ENCODE results near the gene TBL1X.
"Not testable (repeated sequence)": the region's sequence is repeated elsewhere in the genome, so short reads cannot be mapped to it uniquely, and the experiment has no call there.

TBL1X gene

DNA sequence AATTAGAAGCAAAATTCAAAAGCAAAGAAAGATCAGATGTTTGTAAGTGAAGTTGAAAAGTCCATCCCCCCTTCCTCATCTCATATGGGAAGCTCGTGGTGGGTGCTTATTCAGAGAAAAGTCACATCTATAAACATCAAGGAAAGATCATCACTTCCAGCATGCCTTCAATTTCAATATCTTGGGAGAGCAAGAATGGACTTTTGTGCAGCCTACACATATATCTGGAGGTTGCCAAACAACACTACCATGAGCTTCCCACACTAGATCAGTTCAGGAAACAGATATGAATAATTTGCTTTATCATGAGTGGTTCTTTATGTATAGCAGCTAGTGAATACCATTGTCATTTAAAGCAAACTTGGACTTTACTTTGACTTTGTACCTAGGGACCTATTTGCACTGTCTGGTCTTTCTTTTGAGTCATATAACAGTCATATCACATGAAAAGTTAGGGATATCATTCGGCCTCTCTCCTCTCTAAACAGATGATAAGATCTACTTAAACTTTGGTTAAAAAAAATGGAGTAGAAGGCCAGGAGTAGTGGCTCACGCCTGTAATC lies 5.6 kb upstream of the TBL1X start:
- no peak for DNase-seq (ENCODE audit: low spot score)

DNA sequence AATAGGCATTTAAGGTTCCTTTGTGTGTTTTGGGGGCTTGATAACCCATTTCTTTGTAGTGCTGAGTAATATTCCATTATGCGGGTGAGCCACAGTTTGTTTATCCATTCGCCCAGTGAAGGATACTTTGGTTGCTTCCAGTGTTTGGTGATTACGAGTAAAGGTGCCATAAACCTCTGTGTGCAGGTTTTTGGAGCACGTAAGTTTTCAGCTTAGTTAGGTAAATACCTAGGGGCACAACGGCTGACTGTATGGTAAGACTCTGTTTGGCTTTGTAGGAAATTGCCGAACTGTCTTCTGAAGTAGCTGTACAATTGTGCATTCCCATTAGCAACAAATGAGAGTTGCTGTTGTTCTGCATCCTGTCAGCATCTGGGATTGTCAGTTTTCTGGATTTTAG lies 3.8 kb upstream of the TBL1X start:
- DNase-seq (ENCODE audit: low spot score): no peak

- DNase-seq (ENCODE audit: low spot score): no peak
Observed at GRCh38 chrX:9462456-9462855, 2.4 kb upstream of the TBL1X start.

GRCh38 chrX:9465380-9466123 lies 694 bp downstream of the TBL1X start:
- peak; percentile 9 for DNase-seq (ENCODE audit: low spot score)

DNA sequence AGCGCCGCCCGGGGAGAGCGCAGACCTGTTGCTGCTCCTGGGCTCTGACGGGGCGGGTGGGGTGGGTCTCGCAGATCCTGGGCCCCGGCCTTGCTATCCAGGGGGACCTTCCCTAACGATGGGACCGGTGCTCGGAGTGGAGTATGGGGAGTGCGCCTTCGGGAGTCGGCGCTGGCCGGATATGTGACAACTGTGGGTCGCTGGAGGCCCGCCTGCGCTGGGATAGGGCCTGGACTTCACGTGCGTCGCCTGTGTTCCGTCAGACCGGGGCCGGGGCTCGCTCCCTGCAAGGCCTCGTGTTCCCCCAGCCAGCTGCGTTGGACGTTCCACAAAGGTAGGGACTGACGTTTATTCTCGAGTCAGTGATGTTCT lies 1.3 kb downstream of the TBL1X start:
- peak; percentile 19 for DNase-seq (ENCODE audit: low spot score)

GRCh38 chrX:9466736-9467135 lies 1.9 kb downstream of the TBL1X start:
- DNase-seq (ENCODE audit: low spot score): no peak

GRCh38 chrX:9467146-9467545 lies 2.3 kb downstream of the TBL1X start:
- DNase-seq (ENCODE audit: low spot score): no peak

DNA sequence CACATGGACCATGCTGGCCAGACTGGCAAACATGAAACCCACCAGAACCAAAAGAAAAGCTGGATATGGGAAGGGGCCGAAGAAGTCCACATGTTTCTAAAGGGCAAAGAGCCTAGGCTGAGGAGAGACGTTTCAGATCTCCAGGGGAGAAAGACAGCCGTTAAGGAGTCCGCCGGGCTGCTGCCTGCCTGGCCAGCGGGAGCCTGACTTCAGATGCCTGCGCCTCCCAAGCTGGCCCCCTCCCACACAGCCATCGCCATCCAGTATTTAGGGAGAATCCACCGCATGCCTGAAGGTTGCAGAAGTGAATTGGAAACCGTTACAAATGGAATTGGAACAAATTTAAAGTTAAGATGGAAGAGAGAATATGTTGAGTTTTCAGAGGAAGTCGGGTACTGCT lies 2.9 kb downstream of the TBL1X start:
- no peak for DNase-seq (ENCODE audit: low spot score)

DNA sequence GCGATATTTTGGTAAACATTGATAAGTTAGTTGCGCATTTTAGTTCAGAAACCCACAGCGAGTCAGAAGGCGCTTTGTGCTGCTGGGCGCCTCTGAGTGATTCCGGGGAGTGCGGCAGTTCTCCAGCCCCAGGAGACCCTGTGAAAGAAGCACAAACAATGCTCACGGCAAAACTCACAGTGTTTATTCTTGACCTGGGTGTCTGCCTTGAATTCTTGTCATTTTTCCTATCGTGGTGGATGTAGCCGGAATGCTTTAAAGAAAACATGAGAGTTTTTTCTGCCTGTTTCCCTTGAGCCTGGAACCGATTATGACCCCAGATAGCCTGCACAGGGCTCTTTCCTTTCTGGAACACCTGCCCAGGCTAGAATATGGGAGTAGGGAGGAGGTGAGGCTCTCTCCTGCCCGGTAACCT lies 6.7 kb downstream of the TBL1X start:
- DNase-seq (ENCODE audit: low spot score): no peak

- no peak for DNase-seq (ENCODE audit: low spot score)
Observed at GRCh38 chrX:9473708-9474107, 8.8 kb downstream of the TBL1X start.

GRCh38 chrX:9475417-9475816 lies 10.6 kb downstream of the TBL1X start:
- DNase-seq (ENCODE audit: low spot score): not testable (repeated sequence)

GRCh38 chrX:9475984-9476383 lies 11.1 kb downstream of the TBL1X start:
- DNase-seq (ENCODE audit: low spot score): no peak

DNA sequence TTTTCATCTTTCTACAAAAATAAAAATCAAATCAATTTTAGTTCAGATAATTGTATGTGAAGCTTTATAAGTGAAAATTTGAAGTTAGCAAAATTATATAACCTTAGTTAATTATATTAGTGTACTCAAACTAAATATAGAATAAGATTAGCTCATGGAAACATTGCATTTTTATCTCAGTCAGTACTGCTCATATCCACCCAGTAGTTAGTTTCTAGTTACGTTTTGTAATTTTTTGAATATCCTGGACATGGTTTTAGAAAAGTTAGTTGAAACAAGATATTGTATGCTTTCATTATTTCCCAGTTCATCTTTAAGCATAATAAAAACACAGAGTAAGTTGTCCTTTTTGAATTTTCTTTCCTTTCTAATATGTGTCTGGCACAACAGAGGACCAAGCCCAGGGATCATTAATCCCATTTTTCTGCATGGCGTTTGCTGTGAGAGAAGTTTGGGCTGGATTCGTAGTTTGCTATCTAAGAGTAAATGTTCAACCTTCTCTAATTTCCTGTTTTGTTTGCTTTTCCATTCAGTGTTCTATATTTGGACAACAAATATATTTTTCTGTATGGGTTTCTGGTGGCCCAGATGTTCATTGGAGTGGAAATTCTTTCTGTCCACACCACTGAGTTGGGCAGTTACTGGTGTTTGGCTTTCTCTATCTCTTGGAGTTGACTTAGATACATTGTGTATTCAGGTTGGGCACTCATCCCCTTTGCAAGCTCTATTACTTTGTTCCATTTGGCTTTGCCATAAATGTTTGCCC lies 12.1 kb downstream of the TBL1X start:
- no peak for DNase-seq (ENCODE audit: low spot score)

- DNase-seq (ENCODE audit: low spot score): no peak
Observed at GRCh38 chrX:9482408-9482807, 17.6 kb downstream of the TBL1X start.

DNA sequence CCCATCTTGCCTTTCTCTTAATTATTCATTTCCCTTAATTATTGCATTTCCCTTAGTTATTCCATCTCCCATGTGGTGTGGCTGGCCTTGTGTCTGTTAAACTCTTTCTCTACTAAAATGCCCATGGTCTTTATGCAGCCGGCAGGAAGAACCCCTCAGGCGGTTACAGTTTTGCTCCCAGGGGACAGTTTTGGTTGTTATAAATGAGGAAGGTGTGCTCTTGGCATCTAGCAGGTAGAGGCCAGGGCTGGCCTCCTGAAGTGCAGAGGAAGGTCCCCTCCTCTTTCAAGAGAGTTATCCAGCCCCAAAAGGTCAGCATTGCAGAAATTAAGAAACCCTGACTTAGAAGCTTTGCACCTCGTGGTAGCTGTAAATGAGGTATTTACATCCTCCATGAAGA lies 18.0 kb downstream of the TBL1X start:
- DNase-seq (ENCODE audit: low spot score): no peak

- no peak for DNase-seq (ENCODE audit: low spot score)
Observed at GRCh38 chrX:9483376-9483775, 18.5 kb downstream of the TBL1X start.

- DNase-seq (ENCODE audit: low spot score): no peak
Observed at GRCh38 chrX:9486786-9487387, 22.0 kb downstream of the TBL1X start.

- no peak for DNase-seq (ENCODE audit: low spot score)
Observed at GRCh38 chrX:9488586-9488985, 23.7 kb downstream of the TBL1X start.

- no peak for DNase-seq (ENCODE audit: low spot score)
Observed at GRCh38 chrX:9489234-9489633, 24.4 kb downstream of the TBL1X start.

GRCh38 chrX:9492901-9493300 lies 28.0 kb downstream of the TBL1X start:
- no peak for DNase-seq (ENCODE audit: low spot score)

GRCh38 chrX:9493936-9494335 lies 29.1 kb downstream of the TBL1X start:
- no peak for DNase-seq (ENCODE audit: low spot score)

DNA sequence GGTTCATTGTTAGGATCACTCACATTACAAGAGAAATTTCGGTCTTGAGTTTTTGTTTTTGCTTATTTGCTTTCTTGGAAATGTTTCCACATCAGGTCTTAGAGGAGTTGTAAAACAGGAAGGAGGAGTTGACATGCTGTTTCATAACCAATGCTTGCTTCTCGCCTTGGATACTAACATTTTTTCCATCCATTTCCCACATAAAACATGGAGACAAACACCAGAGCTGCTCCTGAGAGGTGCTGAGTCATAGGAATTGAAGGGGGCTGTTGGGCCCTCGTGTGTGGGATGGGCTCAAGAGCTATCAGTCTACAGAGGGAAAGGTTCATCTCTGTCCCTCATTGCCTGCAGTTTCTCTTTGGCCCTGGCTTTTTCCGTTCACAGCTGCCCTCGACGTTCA lies 29.9 kb downstream of the TBL1X start:
- DNase-seq (ENCODE audit: low spot score): peak; percentile 10

DNA sequence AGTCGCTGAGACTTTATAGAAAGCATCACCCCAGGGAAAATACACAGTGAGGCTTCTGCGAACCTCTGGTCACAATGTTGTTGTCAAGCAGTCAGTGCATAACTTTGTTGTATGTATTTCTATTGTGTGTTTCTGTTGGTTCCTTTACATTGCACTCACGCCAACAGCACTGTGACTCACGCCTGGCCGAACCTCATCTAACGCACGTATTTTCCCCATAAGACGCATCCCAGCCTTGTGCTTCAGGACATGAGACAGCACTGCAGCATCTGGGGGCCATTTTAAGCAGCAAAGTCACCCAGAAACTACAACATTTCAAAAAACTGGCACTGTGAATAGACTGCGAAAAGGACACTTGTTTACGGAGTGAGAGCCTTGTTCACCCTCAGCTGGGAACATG lies 30.6 kb downstream of the TBL1X start:
- DNase-seq (ENCODE audit: low spot score): no peak
